ENCODE measurements around the gene ATRN. TPM values are rescaled to one million over a fixed set of nuclear protein-coding genes. Genes with fewer than 3 reads are reported as not detected.
"Not testable (repeated sequence)": the region's sequence is repeated elsewhere in the genome, so short reads cannot be mapped to it uniquely, and the experiment has no call there.

Gene ATRN
- 1 to 10 TPM; 8.8 to 9.1 TPM for total RNA-seq
- 10.2 TPM for polyA plus RNA-seq (2013, experiment 1 of 2)
- polyA plus RNA-seq (2013, experiment 2 of 2) = 8.5 TPM
- total RNA-seq = 12.6 to 61.2 (median 36.5) reads per million in 172 experiments

GRCh38 chr20:3470627-3471396, at the start of gene ATRN:
Gene ATRN (plus strand): TSS chr20:3471018. CDS start chr20:3471108, 90 bp downstream.
- intact Hi-C loops (cut with DNase I, micrococcal nuclease) = no loop called here
- Mint-ChIP-seq H3K4me1 (ENCODE audit: low read depth) (peaks cover 34% of the 10 kb centered on the region), H3K9me3 (no peaks in the 10 kb centered on the region), H3K27me3 (no peaks in the 10 kb centered on the region), H3K36me3 (ENCODE audit: low read depth) (no peaks in the 10 kb centered on the region), H3K27ac (peak within 1 kb of the TSS; percentile 76), H3K4me3 (peak within 1 kb of the TSS; percentile 92)
- Histone ChIP-seq H3K4me1 (ENCODE audit: insufficient read depth, low read length) (peaks cover 31% of the 10 kb centered on the region), H3K4me3 (ENCODE audit: low read length) (peak within 1 kb of the TSS; percentile 92), H3K27me3 (ENCODE audit: control insufficient read depth in 1 of 2, insufficient read depth in 2 of 2, low read length in 2 of 2) (no peaks in the 10 kb centered on the region), H3K27ac (ENCODE audit: low read depth in 1 of 2, low read length in 2 of 2) (peak within 1 kb of the TSS; percentile 9 to 68), H3K36me3 (ENCODE audit: insufficient read depth, low read length) (no peaks in the 10 kb centered on the region), H3K9me3 (ENCODE audit: control insufficient read depth in 1 of 2, insufficient read depth in 1 of 2, low read length in 2 of 2) (no peaks in the 10 kb centered on the region)
- TF ChIP-seq CTCF (IDR thresholded peaks at IDR 0.05) = no peak
- ATAC-seq (ENCODE audit: poor library complexity) (peak; percentile 86), DNase-seq (peak; percentile 65 to 92 (median 84))
- ChIA-PET CTCF (no interaction called here), POLR2A (interaction anchor here (0.8 to 1.9 kb wide), 3 partner anchors 62 to 741 kb away, joined by 3 to 8 read pairs (median 3); partner anchors contain the start of gene DNAAF9)

- Histone ChIP-seq H3K4me1 (ENCODE audit: insufficient read depth, low read length) (peaks cover 12% of the 10 kb centered on the region), H3K4me3 (ENCODE audit: low read length) (no peak overlapping the region), H3K9me3 (ENCODE audit: control insufficient read depth in 1 of 2, insufficient read depth in 1 of 2, low read length in 2 of 2) (no peaks in the 10 kb centered on the region), H3K27me3 (ENCODE audit: control insufficient read depth in 1 of 2, insufficient read depth in 2 of 2, low read length in 2 of 2) (peaks cover 0 to 4% of the 10 kb centered on the region in 2 experiments), H3K36me3 (ENCODE audit: insufficient read depth, low read length) (no peaks in the 10 kb centered on the region), H3K27ac (ENCODE audit: low read depth in 1 of 2, low read length in 2 of 2) (no peak overlapping the region)
- intact Hi-C loops (cut with DNase I, micrococcal nuclease) = no loop called here
- DNase-seq (no peak), ATAC-seq (ENCODE audit: poor library complexity) (no peak)
- ChIA-PET POLR2A (interaction anchor here (2.5 kb wide), 1 partner anchor 13 kb away, joined by 20 read pairs; no protein-coding TSS in a partner anchor), CTCF (no interaction called here)
- Mint-ChIP-seq H3K27me3 (peaks cover under 1% of the 10 kb centered on the region), H3K4me3 (no peak overlapping the region), H3K4me1 (ENCODE audit: low read depth) (peaks cover 8% of the 10 kb centered on the region), H3K9me3 (no peaks in the 10 kb centered on the region), H3K36me3 (ENCODE audit: low read depth) (no peaks in the 10 kb centered on the region), H3K27ac (no peak overlapping the region)
- TF ChIP-seq CTCF (IDR thresholded peaks at IDR 0.05) = no peak
These were observed 48.8 kb upstream of the ATRN start for GRCh38 chr20:3421985-3422384.

- Histone ChIP-seq H3K27me3 (ENCODE audit: control insufficient read depth in 1 of 2, insufficient read depth in 2 of 2, low read length in 2 of 2) (peaks cover 0 to 4% of the 10 kb centered on the region in 2 experiments), H3K27ac (ENCODE audit: low read depth in 1 of 2, low read length in 2 of 2) (no peak overlapping the region), H3K4me1 (ENCODE audit: insufficient read depth, low read length) (peaks cover 12% of the 10 kb centered on the region), H3K9me3 (ENCODE audit: control insufficient read depth in 1 of 2, insufficient read depth in 1 of 2, low read length in 2 of 2) (no peaks in the 10 kb centered on the region), H3K4me3 (ENCODE audit: low read length) (no peak overlapping the region), H3K36me3 (ENCODE audit: insufficient read depth, low read length) (no peaks in the 10 kb centered on the region)
- Mint-ChIP-seq H3K27ac (no peak overlapping the region), H3K36me3 (ENCODE audit: low read depth) (no peaks in the 10 kb centered on the region), H3K4me1 (ENCODE audit: low read depth) (peaks cover 8% of the 10 kb centered on the region), H3K27me3 (peaks cover 7% of the 10 kb centered on the region), H3K9me3 (no peaks in the 10 kb centered on the region), H3K4me3 (no peak overlapping the region)
- CTCF ChIA-PET = no interaction called here
- POLR2A ChIA-PET = no interaction called here
- intact Hi-C loops (cut with DNase I, micrococcal nuclease) = no loop called here
- no peak for DNase-seq
- TF ChIP-seq CTCF (IDR thresholded peaks at IDR 0.05) = no peak
- no peak for ATAC-seq (ENCODE audit: poor library complexity)
These were observed 47.7 kb upstream of the ATRN start for GRCh38 chr20:3423126-3423525.

- H3K27ac ChIP-seq (ENCODE audit: low read depth in 1 of 2, low read length in 2 of 2); H3K36me3 Mint-ChIP-seq (ENCODE audit: low read depth); H3K27me3 ChIP-seq (ENCODE audit: control insufficient read depth in 1 of 2, insufficient read depth in 2 of 2, low read length in 2 of 2); H3K9me3 ChIP-seq (ENCODE audit: control insufficient read depth in 1 of 2, insufficient read depth in 1 of 2, low read length in 2 of 2); H3K27ac Mint-ChIP-seq; DNase-seq; ATAC-seq (ENCODE audit: poor library complexity); intact Hi-C loops (cut with DNase I, micrococcal nuclease); H3K9me3 Mint-ChIP-seq; H3K4me1 ChIP-seq (ENCODE audit: insufficient read depth, low read length); H3K4me1 Mint-ChIP-seq (ENCODE audit: low read depth); CTCF ChIA-PET; H3K4me3 ChIP-seq (ENCODE audit: low read length); H3K4me3 Mint-ChIP-seq; H3K36me3 ChIP-seq (ENCODE audit: insufficient read depth, low read length): not testable (repeated sequence)
- POLR2A ChIA-PET = interaction anchor here (0.7 kb wide), 1 partner anchor 141 kb away, joined by 3 read pairs; no protein-coding TSS in a partner anchor
- H3K27me3 Mint-ChIP-seq = peaks cover 25% of the 10 kb centered on the region
These were observed 44.1 kb upstream of the ATRN start for GRCh38 chr20:3426766-3427165.
